OCI-LY3 (cell line): ENCODE data around the gene IKZF5.

Experiments
- CTCF ChIP-seq: fragments of 200-600, 300-600 bp; sonication (generic); IDR thresholded peaks from 2 replicates; pipeline ENCODE4 v1.5.1; 2014; ENCODE audit warnings: antibody characterized with exemption, low read length, low read depth
- EZH2phosphoT487 ChIP-seq: fragments of 200-600 bp; shearing (Covaris generic); IDR thresholded peaks from 2 replicates; pipeline ENCODE4 v1.6.1; 2018; ENCODE audit warnings: antibody characterized with exemption, mixed run types, low read depth

DNA sequence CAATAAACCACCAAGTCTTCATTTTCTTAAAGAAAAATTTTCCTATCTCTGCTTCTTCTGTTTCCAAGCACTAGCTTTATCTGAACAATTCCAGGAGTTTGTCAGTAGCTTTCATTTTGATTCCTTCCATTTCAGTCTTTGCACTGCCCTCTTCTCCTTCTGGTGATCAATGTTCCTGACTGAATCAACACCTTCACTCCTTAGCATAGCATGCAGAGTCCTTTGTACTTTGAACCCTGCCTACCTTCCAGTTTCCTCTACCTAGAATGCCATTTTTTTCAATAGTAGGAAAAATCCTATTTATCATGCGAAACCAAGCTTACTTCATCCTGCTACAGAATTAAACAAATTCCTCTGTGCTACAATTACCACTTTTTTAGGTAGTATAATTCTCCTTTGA lies 52.7 kb downstream of the IKZF5 start:
- TF ChIP-seq CTCF (no peak), EZH2phosphoT487 (no peak)
